ENCODE data around the gene CAMKK1. TPM values are rescaled to one million over a fixed set of nuclear protein-coding genes. Genes with fewer than 3 reads are reported as not detected.
A peak's percentile ranks its signal among the peaks of the same experiment; 100 is the strongest.

The CAMKK1 gene
- total RNA-seq, 1 donor from 2014 or later: 6.6 TPM

DNA sequence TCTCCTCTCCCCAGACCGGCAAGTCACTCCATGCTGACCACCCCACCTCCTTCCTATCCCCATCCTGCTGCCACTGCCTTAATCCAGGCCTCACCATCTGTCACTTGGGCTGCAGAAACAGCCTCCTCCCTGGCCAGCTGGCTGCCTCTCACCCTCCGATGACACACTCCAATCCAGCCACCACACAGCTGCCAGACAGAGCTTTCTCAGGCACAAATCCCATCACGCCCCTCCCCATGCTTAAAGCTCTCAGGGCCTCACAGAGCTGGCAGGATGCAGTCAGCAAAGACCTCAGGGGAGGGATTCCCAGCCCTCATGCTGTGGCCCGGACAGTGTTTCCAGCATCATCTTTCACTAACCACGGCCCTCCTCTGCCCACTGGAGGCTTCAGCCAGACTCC lies 13.7 kb downstream of the CAMKK1 start:
- H3K4me1 Mint-ChIP-seq (ENCODE audit: low read depth): no peaks in the 10 kb centered on the region
- intact Hi-C loops (cut with micrococcal nuclease): no loop called here
- H3K9me3 Mint-ChIP-seq: no peaks in the 10 kb centered on the region
- no peak for DNase-seq (ENCODE audit: low spot score)
- no peak overlapping the region for H3K4me3 Mint-ChIP-seq (ENCODE audit: low read depth)
- H3K27ac Mint-ChIP-seq: no peak overlapping the region
- H3K36me3 Mint-ChIP-seq (ENCODE audit: low read depth): no peaks in the 10 kb centered on the region
- no peaks in the 10 kb centered on the region for H3K27me3 Mint-ChIP-seq (ENCODE audit: low read depth)

- H3K27me3 Mint-ChIP-seq (ENCODE audit: low read depth): no peaks in the 10 kb centered on the region
- DNase-seq (ENCODE audit: low spot score): no peak
- intact Hi-C loops (cut with micrococcal nuclease): no loop called here
- H3K27ac Mint-ChIP-seq: no peak overlapping the region
- H3K9me3 Mint-ChIP-seq: no peaks in the 10 kb centered on the region
- no peaks in the 10 kb centered on the region for H3K4me1 Mint-ChIP-seq (ENCODE audit: low read depth)
- H3K4me3 Mint-ChIP-seq (ENCODE audit: low read depth): no peak overlapping the region
- peaks cover 4% of the 10 kb centered on the region for H3K36me3 Mint-ChIP-seq (ENCODE audit: low read depth)
These were observed 15.6 kb downstream of the CAMKK1 start for GRCh38 chr17:3877220-3877619.

GRCh38 chr17:3875317-3875716 lies 17.5 kb downstream of the CAMKK1 start:
- intact Hi-C loops (cut with micrococcal nuclease): no loop called here
- Mint-ChIP-seq H3K9me3 (no peaks in the 10 kb centered on the region), H3K27ac (no peak overlapping the region), H3K4me1 (ENCODE audit: low read depth) (peaks cover 6% of the 10 kb centered on the region), H3K36me3 (ENCODE audit: low read depth) (peaks cover 9% of the 10 kb centered on the region), H3K4me3 (ENCODE audit: low read depth) (no peak overlapping the region), H3K27me3 (ENCODE audit: low read depth) (no peaks in the 10 kb centered on the region)
- no peak for DNase-seq (ENCODE audit: low spot score)

DNA sequence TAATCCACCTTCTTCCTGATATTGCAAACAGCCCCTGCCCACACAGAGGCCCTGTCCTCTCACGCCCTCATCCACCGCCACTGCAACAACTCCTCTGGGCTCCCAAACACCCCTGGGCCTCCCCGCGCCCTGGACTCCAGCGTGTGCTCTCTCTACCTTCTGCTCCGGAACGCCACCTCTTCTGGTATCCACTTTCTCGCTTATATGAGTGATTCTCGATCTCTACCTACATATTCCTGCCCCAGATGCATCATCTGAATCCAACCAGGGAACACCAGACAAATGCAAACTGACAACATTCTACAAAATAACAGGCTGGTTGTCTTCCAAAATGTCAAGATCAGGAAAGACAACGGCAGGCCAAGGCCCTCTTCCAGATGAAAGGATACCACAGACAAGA lies 19.0 kb downstream of the CAMKK1 start:
- no peaks in the 10 kb centered on the region for H3K27me3 Mint-ChIP-seq (ENCODE audit: low read depth)
- no peak overlapping the region for H3K4me3 Mint-ChIP-seq (ENCODE audit: low read depth)
- no peak for DNase-seq (ENCODE audit: low spot score)
- intact Hi-C loops (cut with micrococcal nuclease): no loop called here
- H3K4me1 Mint-ChIP-seq (ENCODE audit: low read depth): peaks cover 6% of the 10 kb centered on the region
- no peak overlapping the region for H3K27ac Mint-ChIP-seq
- no peaks in the 10 kb centered on the region for H3K9me3 Mint-ChIP-seq
- H3K36me3 Mint-ChIP-seq (ENCODE audit: low read depth): peaks cover 9% of the 10 kb centered on the region

DNA sequence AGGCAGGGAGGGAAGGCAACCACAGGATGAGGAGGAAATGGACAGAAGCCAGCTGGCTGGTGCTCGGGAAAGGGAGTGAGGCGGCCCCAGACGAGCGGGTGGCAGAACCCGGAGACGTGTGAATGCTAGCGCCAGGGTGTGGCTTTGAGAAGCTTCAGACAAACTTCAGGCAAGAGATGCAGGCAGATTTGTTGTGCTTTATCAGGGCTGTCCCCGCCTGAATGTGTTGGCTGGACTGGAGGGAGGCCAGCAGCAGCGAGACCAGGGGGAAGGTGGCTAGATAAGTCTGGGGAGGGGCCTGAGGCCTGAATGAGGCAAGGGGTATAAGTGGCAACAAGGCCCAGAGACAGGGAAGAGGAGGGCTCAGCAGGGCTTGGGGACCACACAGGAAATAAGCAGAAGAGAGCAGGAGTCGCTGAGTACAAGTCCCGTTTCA lies 22.0 kb downstream of the CAMKK1 start:
- no peaks in the 10 kb centered on the region for H3K27me3 Mint-ChIP-seq (ENCODE audit: low read depth)
- no peaks in the 10 kb centered on the region for H3K9me3 Mint-ChIP-seq
- peaks cover 9% of the 10 kb centered on the region for H3K36me3 Mint-ChIP-seq (ENCODE audit: low read depth)
- peak overlapping the region; percentile 42 for H3K4me3 Mint-ChIP-seq (ENCODE audit: low read depth)
- H3K27ac Mint-ChIP-seq: peak overlapping the region; percentile 82
- no peak for DNase-seq (ENCODE audit: low spot score)
- H3K4me1 Mint-ChIP-seq (ENCODE audit: low read depth): peaks cover 6% of the 10 kb centered on the region
- intact Hi-C loops (cut with micrococcal nuclease): no loop called here

GRCh38 chr17:3867606-3868005 lies 25.2 kb downstream of the CAMKK1 start:
- H3K36me3 Mint-ChIP-seq (ENCODE audit: low read depth): peaks cover 5% of the 10 kb centered on the region
- H3K4me3 Mint-ChIP-seq (ENCODE audit: low read depth): no peak overlapping the region
- H3K4me1 Mint-ChIP-seq (ENCODE audit: low read depth): peaks cover 6% of the 10 kb centered on the region

GRCh38 chr17:3867106-3867505 lies 25.7 kb downstream of the CAMKK1 start:
- intact Hi-C loops (cut with micrococcal nuclease): no loop called here
- Mint-ChIP-seq H3K4me3 (ENCODE audit: low read depth) (no peak overlapping the region), H3K27ac (no peak overlapping the region)

More at GRCh38 chr17:3867606-3868005, 25.2 kb downstream of the CAMKK1 start:
- no peak for DNase-seq (ENCODE audit: low spot score)
- intact Hi-C loops (cut with micrococcal nuclease): no loop called here
- no peaks in the 10 kb centered on the region for H3K9me3 Mint-ChIP-seq
- H3K27me3 Mint-ChIP-seq (ENCODE audit: low read depth): no peaks in the 10 kb centered on the region
- H3K27ac Mint-ChIP-seq: no peak overlapping the region

DNA sequence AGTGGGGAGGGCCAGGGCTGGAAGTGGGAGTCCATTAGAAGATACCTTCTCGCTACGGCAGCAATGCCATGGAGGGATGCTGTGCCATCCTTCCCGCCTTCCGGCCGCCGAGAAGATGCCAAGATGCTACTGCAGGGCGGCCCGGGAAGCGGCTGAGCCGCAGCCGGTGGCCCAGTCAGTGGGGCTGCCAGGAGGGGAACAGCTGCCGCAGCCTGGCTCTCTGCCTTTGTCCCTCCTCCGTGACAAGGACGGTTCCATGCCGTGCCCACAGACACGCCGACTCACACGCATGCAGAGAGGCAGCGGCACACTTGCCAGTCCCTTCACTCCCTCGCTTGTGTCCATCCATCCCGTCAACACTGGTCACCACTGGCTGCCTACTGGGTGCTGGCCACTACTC lies 26.6 kb downstream of the CAMKK1 start:
- Mint-ChIP-seq H3K9me3 (no peaks in the 10 kb centered on the region), H3K27me3 (ENCODE audit: low read depth) (no peaks in the 10 kb centered on the region)

More at GRCh38 chr17:3867106-3867505, 25.7 kb downstream of the CAMKK1 start:
- Mint-ChIP-seq H3K4me1 (ENCODE audit: low read depth) (peaks cover 6% of the 10 kb centered on the region), H3K27me3 (ENCODE audit: low read depth) (no peaks in the 10 kb centered on the region), H3K9me3 (no peaks in the 10 kb centered on the region), H3K36me3 (ENCODE audit: low read depth) (peaks cover 5% of the 10 kb centered on the region)
- no peak for DNase-seq (ENCODE audit: low spot score)

DNA sequence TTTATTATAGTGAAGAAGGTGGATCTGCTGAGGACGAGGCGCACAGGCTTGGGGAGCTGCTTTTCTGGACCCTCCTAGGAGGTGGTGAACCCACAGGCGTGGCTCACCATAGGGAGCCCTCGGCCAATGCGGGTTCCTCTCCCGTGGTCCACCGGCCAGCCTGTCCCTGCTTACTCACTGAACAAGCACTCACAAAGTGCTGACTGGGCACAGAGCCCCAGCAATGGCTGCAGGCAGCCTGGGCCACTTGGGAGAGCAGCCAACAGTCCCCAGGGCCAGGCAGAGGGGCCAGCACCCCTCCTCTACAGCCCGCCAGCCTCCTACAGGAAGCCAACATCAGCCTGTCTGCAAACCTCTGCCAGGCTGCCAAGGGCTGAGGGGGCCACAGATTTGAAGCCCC lies 27.7 kb downstream of the CAMKK1 start:
- H3K4me3 Mint-ChIP-seq (ENCODE audit: low read depth): no peak overlapping the region
- no peaks in the 10 kb centered on the region for H3K36me3 Mint-ChIP-seq (ENCODE audit: low read depth)
- H3K4me1 Mint-ChIP-seq (ENCODE audit: low read depth): no peaks in the 10 kb centered on the region
- H3K27ac Mint-ChIP-seq: no peak overlapping the region
- DNase-seq (ENCODE audit: low spot score): no peak
- H3K9me3 Mint-ChIP-seq: no peaks in the 10 kb centered on the region
- intact Hi-C loops (cut with micrococcal nuclease): no loop called here
- H3K27me3 Mint-ChIP-seq (ENCODE audit: low read depth): no peaks in the 10 kb centered on the region

More for the DNA sequence above, 26.6 kb downstream of the CAMKK1 start:
- Mint-ChIP-seq H3K36me3 (ENCODE audit: low read depth) (peaks cover 5% of the 10 kb centered on the region), H3K4me1 (ENCODE audit: low read depth) (peaks cover 6% of the 10 kb centered on the region), H3K27ac (no peak overlapping the region), H3K4me3 (ENCODE audit: low read depth) (no peak overlapping the region)
- no peak for DNase-seq (ENCODE audit: low spot score)
- intact Hi-C loops (cut with micrococcal nuclease): no loop called here

DNA sequence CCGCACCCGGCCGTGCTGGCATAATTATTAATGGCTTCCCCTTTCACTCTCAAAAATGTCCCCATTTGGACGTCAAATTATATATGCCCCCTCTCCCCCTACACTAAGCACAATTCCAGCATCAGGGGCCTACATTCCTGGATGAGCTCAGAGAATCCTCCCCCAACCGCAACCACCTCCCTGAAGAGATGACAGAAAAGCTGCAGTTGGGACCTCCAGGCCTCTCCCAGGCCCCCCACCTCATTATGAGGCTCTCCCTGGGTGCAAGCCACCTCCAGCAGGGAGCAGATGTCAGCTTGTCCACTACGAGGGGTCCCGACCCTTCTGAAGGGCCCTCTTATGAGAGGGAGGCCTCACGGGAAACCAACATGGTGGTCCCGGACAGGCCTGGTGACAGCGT lies 28.3 kb downstream of the CAMKK1 start:
- Mint-ChIP-seq H3K4me3 (ENCODE audit: low read depth) (no peak overlapping the region), H3K36me3 (ENCODE audit: low read depth) (no peaks in the 10 kb centered on the region), H3K27me3 (ENCODE audit: low read depth) (no peaks in the 10 kb centered on the region), H3K4me1 (ENCODE audit: low read depth) (no peaks in the 10 kb centered on the region), H3K27ac (no peak overlapping the region), H3K9me3 (no peaks in the 10 kb centered on the region)
- intact Hi-C loops (cut with micrococcal nuclease): no loop called here
- no peak for DNase-seq (ENCODE audit: low spot score)

- intact Hi-C loops (cut with micrococcal nuclease): loop anchor here (2.0 kb wide), 1 partner anchor 143 kb away; no protein-coding TSS in a partner anchor
- no peak overlapping the region for H3K27ac Mint-ChIP-seq
- no peaks in the 10 kb centered on the region for H3K36me3 Mint-ChIP-seq (ENCODE audit: low read depth)
- H3K9me3 Mint-ChIP-seq: no peaks in the 10 kb centered on the region
- H3K4me3 Mint-ChIP-seq (ENCODE audit: low read depth): no peak overlapping the region
- no peaks in the 10 kb centered on the region for H3K4me1 Mint-ChIP-seq (ENCODE audit: low read depth)
- no peaks in the 10 kb centered on the region for H3K27me3 Mint-ChIP-seq (ENCODE audit: low read depth)
- DNase-seq (ENCODE audit: low spot score): no peak
These were observed 30.8 kb downstream of the CAMKK1 start for GRCh38 chr17:3861761-3862681.

- DNase-seq (ENCODE audit: low spot score): no peak
- no peak overlapping the region for H3K27ac Mint-ChIP-seq
- H3K27me3 Mint-ChIP-seq (ENCODE audit: low read depth): no peaks in the 10 kb centered on the region
- intact Hi-C loops (cut with micrococcal nuclease): no loop called here
- H3K4me1 Mint-ChIP-seq (ENCODE audit: low read depth): no peaks in the 10 kb centered on the region
- H3K36me3 Mint-ChIP-seq (ENCODE audit: low read depth): no peaks in the 10 kb centered on the region
- no peaks in the 10 kb centered on the region for H3K9me3 Mint-ChIP-seq
- H3K4me3 Mint-ChIP-seq (ENCODE audit: low read depth): no peak overlapping the region
These were observed 31.7 kb downstream of the CAMKK1 start for GRCh38 chr17:3860939-3861700.

GRCh38 chr17:3859940-3860339 lies 32.9 kb downstream of the CAMKK1 start:
- Mint-ChIP-seq H3K27me3 (ENCODE audit: low read depth) (no peaks in the 10 kb centered on the region), H3K36me3 (ENCODE audit: low read depth) (no peaks in the 10 kb centered on the region), H3K4me1 (ENCODE audit: low read depth) (no peaks in the 10 kb centered on the region), H3K9me3 (no peaks in the 10 kb centered on the region), H3K4me3 (ENCODE audit: low read depth) (no peak overlapping the region), H3K27ac (no peak overlapping the region)
- intact Hi-C loops (cut with micrococcal nuclease): no loop called here
- no peak for DNase-seq (ENCODE audit: low spot score)
